WI38 (cell line): Measurements from ENCODE around the gene TEX19.

Experiments used
- H3K4me3 ChIP-seq: 2 replicates; pipeline ENCODE4 v1.5.1; 2011; ENCODE audit warnings: low read depth, mild to moderate bottlenecking, control low read depth, low read length
- TF ChIP-seq, protein P1 (sequence below): IDR thresholded peaks from 2 replicates; pipeline ENCODE4 v1.5.1; 2012; ENCODE audit warnings: low read depth, mild to moderate bottlenecking, control low read depth, low read length

Gene TEX19

GRCh38 chr17:82391496-82392066 lies 32.5 kb downstream of the TEX19 start:
- TF ChIP-seq, protein P1, sequence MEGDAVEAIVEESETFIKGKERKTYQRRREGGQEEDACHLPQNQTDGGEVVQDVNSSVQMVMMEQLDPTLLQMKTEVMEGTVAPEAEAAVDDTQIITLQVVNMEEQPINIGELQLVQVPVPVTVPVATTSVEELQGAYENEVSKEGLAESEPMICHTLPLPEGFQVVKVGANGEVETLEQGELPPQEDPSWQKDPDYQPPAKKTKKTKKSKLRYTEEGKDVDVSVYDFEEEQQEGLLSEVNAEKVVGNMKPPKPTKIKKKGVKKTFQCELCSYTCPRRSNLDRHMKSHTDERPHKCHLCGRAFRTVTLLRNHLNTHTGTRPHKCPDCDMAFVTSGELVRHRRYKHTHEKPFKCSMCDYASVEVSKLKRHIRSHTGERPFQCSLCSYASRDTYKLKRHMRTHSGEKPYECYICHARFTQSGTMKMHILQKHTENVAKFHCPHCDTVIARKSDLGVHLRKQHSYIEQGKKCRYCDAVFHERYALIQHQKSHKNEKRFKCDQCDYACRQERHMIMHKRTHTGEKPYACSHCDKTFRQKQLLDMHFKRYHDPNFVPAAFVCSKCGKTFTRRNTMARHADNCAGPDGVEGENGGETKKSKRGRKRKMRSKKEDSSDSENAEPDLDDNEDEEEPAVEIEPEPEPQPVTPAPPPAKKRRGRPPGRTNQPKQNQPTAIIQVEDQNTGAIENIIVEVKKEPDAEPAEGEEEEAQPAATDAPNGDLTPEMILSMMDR = no peak
- no peak overlapping the region for H3K4me3 ChIP-seq

- TF ChIP-seq, protein P1 = no peak
Observed at GRCh38 chr17:82392209-82392920, 33.3 kb downstream of the TEX19 start.

DNA sequence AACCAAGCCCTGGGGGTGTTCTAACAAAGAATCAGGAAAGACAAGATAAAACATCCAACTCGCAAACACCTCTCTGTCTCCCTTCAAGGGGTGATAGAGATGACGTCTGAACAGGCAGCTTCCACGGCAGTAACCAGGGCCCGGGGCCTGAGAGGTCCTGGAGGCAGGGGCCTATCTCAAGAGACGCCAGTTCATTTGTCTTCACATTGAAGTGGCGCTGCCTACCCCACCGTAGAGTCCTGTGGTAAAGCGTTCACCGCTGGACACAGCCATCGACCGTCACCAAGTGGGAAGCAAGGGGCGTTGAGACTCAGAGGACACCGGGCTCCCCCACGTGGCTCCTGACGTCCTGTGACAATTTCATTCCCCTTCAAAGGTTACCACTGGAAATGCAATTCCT lies 33.9 kb downstream of the TEX19 start:
- TF ChIP-seq, protein P1 = no peak
- H3K4me3 ChIP-seq = no peak overlapping the region

More at GRCh38 chr17:82392209-82392920, 33.3 kb downstream of the TEX19 start:
- no peak overlapping the region for H3K4me3 ChIP-seq

- TF ChIP-seq, protein P1 = no peak
Observed at GRCh38 chr17:82394278-82394677, 35.2 kb downstream of the TEX19 start.

GRCh38 chr17:82396601-82397435 lies 37.8 kb downstream of the TEX19 start:
- H3K4me3 ChIP-seq = no peak overlapping the region
- TF ChIP-seq, protein P1 = no peak

More at GRCh38 chr17:82394278-82394677, 35.2 kb downstream of the TEX19 start:
- no peak overlapping the region for H3K4me3 ChIP-seq

DNA sequence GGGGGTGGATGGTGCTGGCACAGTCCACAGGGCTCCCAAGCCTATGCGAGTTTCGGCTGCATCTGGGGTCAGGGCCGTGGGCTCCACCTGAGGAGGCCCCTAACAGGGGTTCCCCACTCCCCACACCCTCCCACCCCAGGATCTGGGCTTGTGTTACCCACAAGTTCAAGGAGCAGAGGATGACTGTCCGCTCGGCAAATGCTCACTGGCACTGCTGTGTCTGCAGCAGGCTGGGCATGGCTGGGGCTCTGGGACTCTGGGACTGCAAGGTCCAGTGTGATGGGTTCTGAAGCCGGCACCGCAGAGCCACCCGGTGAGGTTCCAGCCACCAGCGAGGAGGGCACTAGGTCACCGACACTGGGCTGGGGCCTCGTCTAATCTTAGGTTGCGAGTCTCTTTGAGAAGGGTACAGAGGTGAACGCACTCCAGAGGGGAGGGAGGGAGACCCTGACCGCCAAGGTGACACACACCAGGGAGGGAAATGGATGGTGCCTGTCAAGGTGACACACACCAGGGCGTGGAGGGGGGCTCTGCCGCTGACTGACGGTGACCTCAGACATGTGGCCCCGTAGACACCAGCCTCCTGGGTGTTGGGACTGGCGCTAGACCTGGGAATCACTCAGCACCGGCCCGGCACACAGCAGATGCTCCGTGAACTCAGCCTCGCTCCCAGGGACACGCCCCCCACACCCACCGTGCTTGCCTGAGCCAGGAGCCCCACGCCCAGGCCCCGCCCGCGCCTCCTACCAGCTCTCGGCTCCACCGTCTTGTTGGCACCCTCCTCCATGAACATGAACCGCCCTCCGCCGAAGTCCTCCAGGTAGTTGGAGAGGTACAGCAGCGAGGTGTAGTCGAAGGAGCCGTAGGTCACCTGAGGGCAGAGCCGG lies 38.6 kb downstream of the TEX19 start:
- TF ChIP-seq, protein P1 = no peak
- H3K4me3 ChIP-seq = no peak overlapping the region
